Head of caudate nucleus (tissue), 42 donors: ENCODE measurements around the gene CDK14.

Experiments used
- DNase-seq, 42 donors: peaks; one replicate each; pipeline versions ENCODE4 v3.0.0 to v3.0.0-alpha.2; 2020 to 2021; ENCODE audit warnings: mixed read lengths in 7 of 42
- intact Hi-C: fragments of 100-400 bp; cut with DNase I; formaldehyde crosslinking; loops from one replicate; pipeline ENCODE4 v1.15.0; 2022

Gene CDK14

DNA sequence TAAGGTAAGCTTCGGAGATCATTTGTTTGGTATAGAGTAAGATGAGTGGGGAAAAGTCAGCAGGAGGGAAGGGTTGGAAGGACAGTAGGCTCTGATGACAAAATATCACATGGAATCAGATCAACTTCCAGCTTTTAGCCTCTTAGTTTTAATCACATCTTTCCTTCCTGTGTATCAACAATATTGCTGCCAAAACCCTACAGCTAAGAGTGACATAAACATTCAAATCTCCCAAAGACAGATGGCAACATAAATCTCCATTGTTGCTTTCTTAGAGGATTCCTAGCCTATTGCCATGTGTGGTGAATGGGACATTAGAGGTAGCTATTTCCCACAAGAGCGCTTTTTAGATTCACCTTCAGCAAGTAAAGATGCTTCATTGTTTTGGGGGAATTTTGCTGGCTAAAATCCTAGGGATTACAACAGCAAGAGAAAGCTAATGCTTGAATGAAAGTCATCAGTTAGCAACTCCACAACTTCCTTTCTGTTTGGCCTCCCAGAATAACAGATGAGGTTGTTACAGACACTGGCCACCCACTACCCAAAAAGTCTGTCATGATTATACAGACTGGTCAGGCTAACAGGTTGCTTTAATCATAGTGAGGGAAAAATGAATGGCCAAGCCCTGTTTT is 632.9 kb downstream of the CDK14 start:
- DNase-seq = no peak
- intact Hi-C loops = no loop called here

DNA sequence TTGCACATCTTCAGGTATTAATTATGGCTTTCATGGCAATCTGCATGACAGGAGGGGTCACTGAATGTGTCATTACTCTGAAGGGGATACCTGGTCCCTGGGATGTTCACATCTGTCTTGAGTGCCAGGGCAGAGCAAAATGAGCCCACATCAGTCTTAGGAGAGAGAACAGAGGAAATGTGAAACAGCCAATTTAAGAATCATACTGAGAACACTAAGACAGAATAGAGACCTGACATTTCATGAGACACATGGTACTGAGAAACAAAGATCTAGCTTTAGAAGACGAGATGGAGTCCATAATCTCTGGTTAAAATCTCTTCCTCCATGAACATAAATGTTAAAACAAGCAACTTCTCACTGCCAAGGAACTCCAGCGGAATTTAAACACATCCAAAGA is 634.0 kb downstream of the CDK14 start:
- intact Hi-C loops = no loop called here
- no peak for DNase-seq

DNA sequence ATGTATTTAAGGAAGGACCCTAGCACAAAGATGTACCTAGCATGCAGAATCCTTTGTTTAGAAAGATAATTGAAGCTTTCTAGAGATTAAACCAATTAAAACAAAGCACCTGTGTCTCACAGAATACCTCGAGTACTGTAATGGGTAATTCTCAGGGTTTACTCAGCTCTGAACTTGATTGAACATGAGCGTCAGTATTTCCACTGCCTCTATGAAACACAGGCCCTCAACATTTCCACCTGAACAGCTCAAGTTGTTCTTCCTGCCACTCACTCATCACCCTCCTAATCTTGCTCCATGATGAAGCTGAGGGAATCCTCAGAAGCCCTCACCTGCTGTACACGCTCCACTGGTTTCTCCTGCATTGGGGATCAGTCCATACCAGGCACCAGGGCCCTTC is 634.4 kb downstream of the CDK14 start:
- no peak for DNase-seq
- intact Hi-C loops = no loop called here

DNA sequence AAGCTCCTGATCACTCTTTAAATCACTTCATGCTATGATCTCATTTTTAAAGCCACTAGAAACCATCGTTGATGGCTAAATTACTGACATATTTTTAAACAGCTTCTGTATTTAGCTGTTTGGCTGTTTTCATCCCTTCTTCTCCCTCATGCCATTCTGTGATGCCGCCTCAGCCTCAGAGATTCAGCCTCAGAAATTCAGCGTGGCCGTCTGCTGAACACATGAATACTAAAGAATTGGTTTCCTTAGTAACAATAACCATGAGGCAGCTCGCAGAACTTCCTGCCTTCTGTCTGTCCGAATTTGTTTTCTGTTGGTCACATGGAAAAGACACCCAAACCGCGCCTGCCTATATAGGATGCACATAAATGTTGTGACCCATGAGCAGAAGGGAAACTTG is 637.1 kb downstream of the CDK14 start:
- intact Hi-C loops = no loop called here
- DNase-seq = peak in 18 of 42 donors; percentile 10 to 57 (median 24)

DNA sequence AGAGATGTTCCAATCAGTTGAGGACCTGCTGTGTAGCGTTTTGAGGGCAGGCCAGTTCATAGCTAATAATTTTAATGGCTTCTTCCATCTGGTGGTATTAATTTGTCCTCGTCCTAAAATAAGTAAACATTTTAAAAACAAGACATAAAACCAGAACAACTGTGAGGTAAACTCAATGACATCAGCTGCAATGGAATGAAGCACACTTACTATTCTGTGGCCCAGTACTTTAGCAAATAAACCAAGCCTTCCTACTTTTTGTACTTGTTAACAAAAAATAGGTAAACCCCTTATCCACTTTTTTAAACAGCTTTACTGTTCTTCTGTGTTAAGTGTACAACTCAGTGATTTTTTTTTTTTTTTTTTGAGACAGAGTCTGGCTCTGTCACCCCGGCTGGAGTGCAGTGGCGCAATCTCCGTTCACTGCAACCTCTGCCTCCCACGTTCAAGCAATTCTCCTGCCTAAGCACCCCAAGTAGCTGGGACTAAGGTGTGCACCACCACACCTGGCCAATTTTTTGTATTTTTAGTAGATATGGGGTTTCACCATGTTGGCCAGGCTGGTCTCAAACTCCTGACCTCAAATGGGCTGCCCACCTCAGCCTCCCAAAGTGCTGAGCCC is 639.2 kb downstream of the CDK14 start:
- intact Hi-C loops = no loop called here
- DNase-seq = no peak

DNA sequence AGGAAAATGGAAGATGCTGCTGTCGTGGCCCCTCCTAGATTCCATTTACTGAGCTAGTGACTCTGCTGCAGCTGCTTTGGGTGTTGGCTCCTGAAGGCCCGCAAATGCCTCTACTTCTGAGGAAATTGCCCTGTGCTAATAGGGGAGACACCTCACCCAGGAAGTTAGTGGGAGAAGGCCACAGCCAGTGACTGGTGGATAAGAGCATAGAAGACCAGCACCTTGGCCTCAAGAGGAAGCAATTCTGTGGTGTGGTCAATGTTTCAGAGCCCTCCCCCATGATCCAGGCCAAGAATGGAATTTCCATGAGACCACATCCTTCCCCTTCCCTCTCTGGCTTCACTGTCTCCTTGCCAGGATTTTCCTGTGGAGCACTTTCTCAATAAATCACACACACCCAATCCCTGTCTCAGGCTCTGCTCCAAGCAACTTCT is 643.1 kb downstream of the CDK14 start:
- intact Hi-C loops = no loop called here
- DNase-seq = no peak

DNA sequence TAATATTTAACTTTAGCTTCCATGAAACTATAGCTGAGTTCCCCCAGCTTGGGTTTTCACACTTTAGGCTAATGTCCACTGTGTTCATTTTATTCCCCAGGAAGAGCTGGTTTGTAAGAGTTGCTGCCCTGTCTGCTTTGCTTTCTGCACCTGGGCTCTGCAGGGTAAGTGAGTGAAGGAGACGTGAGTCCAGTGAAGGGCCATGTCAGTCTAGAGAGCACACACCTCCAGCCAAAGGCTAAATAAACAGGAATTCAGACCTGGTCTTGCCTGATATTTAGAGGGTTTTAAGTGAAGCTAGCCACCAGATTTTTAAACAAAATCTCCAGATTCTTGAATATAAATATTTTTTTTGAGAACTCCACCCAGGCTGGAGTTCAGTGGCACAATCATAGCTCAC is 643.7 kb downstream of the CDK14 start:
- no peak for DNase-seq
- intact Hi-C loops = no loop called here

DNA sequence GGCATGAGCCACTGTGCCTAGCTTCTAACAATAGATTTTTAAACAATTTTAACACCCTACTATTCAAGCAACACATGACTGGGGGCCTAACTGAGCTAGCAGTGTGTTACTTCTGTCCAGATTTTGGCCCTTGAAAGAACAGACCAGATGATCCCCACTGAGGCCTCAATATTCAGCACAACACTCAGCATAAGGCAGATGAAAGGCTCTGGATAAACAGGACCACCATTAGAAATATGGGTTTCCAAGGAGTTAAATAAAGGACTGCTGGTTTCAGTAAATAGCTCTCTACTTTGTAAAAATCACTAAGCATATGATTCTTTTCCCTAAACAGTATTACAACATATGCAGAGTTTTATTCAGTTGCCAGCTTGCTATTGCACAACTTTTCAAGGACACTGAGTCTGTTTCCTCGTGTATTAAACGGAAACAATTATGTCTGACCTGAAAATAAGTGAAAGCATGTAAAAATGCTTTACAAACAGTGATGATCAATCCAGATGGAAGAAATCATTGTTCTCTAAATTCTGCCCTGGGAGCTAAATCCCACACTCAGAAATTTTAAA is 644.3 kb downstream of the CDK14 start:
- intact Hi-C loops = no loop called here
- DNase-seq = no peak

DNA sequence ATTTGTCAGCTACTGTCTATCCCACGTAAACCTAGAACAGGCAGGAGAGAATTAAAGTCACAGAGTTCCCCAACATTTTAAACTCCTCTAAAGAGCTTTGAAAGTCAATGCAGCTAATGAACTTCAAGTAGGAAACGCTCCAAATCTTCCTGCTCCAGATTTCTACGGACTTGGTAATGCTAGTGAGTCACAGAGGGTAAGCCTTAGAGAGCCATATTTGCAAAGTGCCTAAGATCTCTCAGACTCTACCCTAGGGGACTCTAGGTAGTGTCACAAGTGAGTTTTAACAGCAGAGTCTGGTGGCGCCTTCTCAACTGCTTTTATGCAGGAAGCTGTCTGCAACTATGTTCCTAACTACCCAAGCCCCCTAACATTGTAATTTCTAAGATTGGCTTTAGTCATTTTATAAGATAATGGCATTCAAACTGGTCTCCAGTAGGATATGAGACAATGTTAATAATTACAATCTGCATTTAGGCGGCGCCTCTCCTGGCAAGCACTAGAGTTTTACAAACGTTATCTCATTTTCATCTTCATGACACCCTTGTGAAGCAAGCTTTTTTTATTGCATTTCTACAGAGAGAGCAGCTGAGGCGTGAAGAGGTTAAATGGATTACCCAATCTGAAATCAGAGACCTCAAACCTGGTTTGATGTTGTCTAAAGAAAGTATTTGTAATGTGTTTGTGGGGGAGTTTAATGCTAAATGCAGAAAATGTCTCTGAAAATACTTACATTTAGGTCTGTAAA is 646.1 kb downstream of the CDK14 start:
- DNase-seq = no peak
- intact Hi-C loops = no loop called here

DNA sequence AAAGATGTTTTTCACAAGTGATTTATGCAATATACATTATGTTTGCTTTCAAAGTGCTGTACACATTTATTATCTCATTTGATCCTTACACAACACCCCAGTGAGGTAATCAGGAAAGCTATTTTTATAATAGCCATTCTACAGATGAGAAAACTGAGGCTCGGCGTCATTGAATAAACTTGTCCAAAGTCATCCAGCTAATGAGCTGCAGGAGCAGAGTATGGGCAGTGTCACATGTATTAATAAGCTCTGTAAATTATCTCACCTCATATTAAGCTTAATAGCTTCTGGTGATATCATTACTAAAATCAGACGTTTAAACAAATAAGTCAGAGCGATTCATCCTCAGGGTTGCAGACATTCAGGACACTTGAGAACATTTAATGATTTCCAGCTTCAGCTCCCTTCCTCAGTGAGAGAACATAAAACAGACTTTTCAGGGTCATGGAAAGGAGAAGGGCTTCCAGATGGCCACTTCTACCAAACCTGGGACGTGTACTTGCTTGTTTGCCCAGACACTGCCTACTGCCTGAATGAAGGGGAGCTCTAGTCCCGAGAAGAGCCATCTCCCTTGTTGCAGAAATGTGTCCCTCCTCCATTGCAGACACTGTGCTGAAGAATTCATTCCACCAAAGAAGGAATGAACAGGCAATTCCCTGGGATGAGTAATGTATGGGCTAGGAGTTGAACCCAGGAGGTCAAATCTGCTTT is 647.6 kb downstream of the CDK14 start:
- DNase-seq = no peak
- intact Hi-C loops = no loop called here

DNA sequence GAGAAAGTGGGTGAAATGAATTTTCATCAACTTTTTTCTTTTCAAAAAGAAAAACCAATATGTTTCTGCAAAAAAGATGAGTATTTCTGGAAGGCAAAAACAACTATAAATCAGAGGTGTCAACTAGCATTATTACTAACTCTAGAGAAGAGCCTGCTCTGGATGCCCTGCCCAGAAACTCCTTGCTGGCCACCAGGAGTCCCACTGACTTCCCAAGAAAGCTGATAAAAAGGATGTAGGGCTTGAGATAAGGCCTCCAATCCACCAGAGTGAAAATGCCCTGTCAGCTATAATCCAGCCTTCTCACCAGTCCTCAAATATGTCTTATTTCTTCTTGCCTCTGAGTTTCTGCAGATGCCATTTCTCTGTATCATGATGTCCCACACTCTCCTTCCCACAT is 651.4 kb downstream of the CDK14 start:
- intact Hi-C loops = no loop called here
- no peak for DNase-seq

DNA sequence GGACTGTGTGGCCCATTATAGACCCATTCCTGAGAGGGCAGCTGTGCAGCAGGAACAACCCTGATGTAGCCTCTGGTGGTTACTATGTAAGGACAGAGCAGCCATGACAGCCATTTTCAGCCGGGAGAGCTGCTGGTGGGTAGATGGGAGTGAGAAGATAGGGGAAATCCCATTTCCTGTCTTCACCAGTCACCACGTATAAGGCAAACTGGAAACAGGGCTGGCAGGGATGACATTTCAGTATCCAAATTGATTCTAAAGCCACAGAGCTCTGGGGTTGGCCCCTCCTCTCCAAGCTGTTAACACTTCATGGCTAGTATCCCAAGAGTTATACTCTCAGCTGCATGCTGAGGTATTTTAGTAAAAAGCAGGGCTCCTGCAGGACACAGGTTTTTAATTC is 652.9 kb downstream of the CDK14 start:
- DNase-seq = no peak
- intact Hi-C loops = no loop called here

DNA sequence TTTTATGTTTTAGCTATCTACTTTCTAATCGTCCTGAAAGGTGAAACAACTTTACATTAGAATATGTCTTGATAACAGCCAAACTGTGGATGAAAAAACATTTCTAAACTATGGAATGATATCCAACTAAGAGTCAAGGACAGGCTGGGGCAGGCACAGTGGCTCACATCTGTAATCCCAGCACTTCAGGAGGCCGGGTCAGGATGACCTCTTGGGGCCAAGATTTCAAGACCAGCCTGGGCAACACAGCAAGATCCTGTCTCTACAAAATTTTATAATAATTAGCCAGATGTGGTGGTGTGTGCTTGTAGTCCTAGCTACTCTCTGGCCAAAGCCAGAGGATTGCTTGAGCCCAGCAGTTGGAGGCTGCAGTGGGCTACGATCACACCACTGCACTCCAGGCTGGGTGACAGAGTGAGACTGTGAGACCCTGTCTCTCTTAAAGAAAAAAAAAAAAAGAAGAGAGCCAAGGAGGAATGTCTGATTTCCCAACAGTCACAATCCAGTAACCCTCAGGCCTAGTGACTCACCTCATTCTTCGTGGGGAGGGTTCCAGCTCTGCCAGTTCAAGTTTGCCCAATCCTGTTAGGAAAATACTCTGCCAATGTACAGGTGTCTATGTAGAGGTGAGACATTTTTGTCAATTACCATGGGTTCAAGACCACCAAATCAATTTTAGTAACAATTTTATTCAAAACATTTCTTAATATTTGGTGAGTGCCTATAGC is 653.5 kb downstream of the CDK14 start:
- intact Hi-C loops = no loop called here
- no peak for DNase-seq

DNA sequence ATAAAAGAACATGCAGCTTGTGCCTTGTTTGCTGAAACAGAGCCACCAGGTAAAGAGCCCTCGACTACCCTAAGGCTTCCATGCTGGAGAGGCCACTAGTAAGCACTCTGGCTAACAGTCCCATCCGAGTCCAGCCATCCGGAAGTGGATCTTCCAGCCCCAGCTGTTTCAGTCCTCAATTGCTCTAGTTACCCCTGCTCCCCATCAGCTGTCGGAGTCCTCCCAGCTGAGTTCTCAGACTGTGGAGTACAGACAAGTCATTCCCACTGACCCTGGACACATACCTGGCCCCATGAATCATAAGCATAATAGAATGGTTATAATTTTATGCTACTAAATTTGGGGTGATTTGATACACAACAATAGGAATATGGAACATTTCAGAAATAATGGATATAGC is 654.6 kb downstream of the CDK14 start:
- intact Hi-C loops = no loop called here
- DNase-seq = no peak

DNA sequence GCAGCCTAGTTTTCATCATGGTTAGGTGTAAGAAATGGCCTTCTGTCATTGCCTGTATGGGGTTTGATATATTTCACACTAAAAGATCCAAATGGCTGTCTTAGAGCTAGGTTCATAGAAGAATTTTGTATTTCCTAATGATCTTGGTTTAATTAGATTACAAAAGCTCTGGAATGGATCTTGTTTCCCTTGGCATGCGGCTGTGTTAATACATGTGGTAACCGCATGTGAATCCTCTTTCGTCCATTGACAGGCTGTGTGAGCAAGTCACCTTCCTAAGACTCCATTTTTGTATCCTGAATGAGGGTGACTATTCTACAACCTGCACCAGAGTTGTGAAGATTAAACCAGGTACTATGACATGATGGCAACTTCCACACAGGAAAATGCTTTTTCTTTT is 655.8 kb downstream of the CDK14 start:
- intact Hi-C loops = no loop called here
- no peak for DNase-seq
